DOHH2 (cell line): ENCODE results near the gene AEN.
A peak's percentile ranks its signal among the peaks of the same experiment; 100 is the strongest.

Source experiments
- H3F3A ChIP-seq: fragments of 200-600 bp; sonication (generic), shearing (Covaris generic); 2 replicates; pipeline ENCODE4 v1.6.0; 2016; ENCODE audit warnings: antibody characterized with exemption, mild to moderate bottlenecking; ENCODE audit not compliant: control insufficient read depth, insufficient read depth
- H3K27ac ChIP-seq: fragments of 200-600 bp; sonication (generic); 2 replicates; pipeline ENCODE4 v1.5.1; 2014; ENCODE audit warnings: low read depth, mild to moderate bottlenecking, low read length, moderate library complexity
- H3K27me3 ChIP-seq: fragments of 200-600 bp; sonication (generic); 2 replicates; pipeline ENCODE4 v1.6.1; 2014; ENCODE audit warnings: mild to moderate bottlenecking, low read length, mixed read lengths; ENCODE audit not compliant: control insufficient read depth
- H3K36me3 ChIP-seq: fragments of 200-600 bp; sonication (generic); 2 replicates; pipeline ENCODE4 v1.6.1; 2014; ENCODE audit warnings: mild to moderate bottlenecking, low read length, moderate library complexity, mixed read lengths; ENCODE audit not compliant: control insufficient read depth
- H3K4me1 ChIP-seq: fragments of 200-600 bp; sonication (generic); 2 replicates; pipeline ENCODE4 v1.6.1; 2014; ENCODE audit warnings: mild to moderate bottlenecking, low read length, mixed read lengths; ENCODE audit not compliant: control insufficient read depth
- H3K4me2 ChIP-seq: fragments of 200-600 bp; sonication (generic); 2 replicates; pipeline ENCODE4 v1.6.0; 2014; ENCODE audit warnings: mild to moderate bottlenecking, low read length, moderate library complexity
- H3K4me3 ChIP-seq: fragments of 200-600 bp; sonication (generic); 2 replicates; pipeline ENCODE4 v1.5.1; 2014; ENCODE audit warnings: mild to moderate bottlenecking, low read length, mixed read lengths
- H3K79me2 ChIP-seq: fragments of 200-600 bp; sonication (generic); 2 replicates; pipeline ENCODE4 v1.6.1; 2014; ENCODE audit warnings: mild to moderate bottlenecking, low read length, mixed read lengths; ENCODE audit not compliant: control insufficient read depth
- H3K9me2 ChIP-seq: fragments of 200-600 bp; sonication (generic); replicated peaks from 2 replicates; pipeline ENCODE4 v1.6.1; 2014; ENCODE audit warnings: mild to moderate bottlenecking, low read length, mixed read lengths; ENCODE audit not compliant: control insufficient read depth
- H3K9me3 ChIP-seq: fragments of 200-600 bp; sonication (generic); 2 replicates; pipeline ENCODE4 v1.6.1; 2014; ENCODE audit warnings: antibody characterized with exemption, low read length, mixed read lengths; ENCODE audit not compliant: control insufficient read depth, insufficient read depth
- H4K20me1 ChIP-seq: fragments of 200-600 bp; sonication (generic); 2 replicates; pipeline ENCODE4 v1.6.0; 2014; ENCODE audit warnings: low read depth, mild to moderate bottlenecking, antibody characterized with exemption, low read length, moderate library complexity; ENCODE audit not compliant: control insufficient read depth, insufficient read depth
- EZH2phosphoT487 ChIP-seq: fragments of 200-600 bp; sonication (generic); IDR thresholded peaks from 2 replicates; pipeline ENCODE4 v1.6.1; 2017; ENCODE audit warnings: borderline replicate concordance, mild to moderate bottlenecking, antibody characterized with exemption, low read length, moderate library complexity, mixed read lengths
- TF ChIP-seq, protein P1 (sequence below): fragments of 200-600 bp; sonication (generic); IDR thresholded peaks from one replicate; pipeline ENCODE4 v1.5.1; 2014; ENCODE audit warnings: antibody characterized with exemption, mild to moderate bottlenecking, low read depth, low read length; ENCODE audit not compliant: poor library complexity, severe bottlenecking

Gene AEN

GRCh38 chr15:88674661-88675060 is 53.5 kb downstream of the AEN start:
- peaks cover 22% of the 10 kb centered on the region for H3K27me3 ChIP-seq
- no peaks in the 10 kb centered on the region for H3K9me3 ChIP-seq
- TF ChIP-seq, protein P1, sequence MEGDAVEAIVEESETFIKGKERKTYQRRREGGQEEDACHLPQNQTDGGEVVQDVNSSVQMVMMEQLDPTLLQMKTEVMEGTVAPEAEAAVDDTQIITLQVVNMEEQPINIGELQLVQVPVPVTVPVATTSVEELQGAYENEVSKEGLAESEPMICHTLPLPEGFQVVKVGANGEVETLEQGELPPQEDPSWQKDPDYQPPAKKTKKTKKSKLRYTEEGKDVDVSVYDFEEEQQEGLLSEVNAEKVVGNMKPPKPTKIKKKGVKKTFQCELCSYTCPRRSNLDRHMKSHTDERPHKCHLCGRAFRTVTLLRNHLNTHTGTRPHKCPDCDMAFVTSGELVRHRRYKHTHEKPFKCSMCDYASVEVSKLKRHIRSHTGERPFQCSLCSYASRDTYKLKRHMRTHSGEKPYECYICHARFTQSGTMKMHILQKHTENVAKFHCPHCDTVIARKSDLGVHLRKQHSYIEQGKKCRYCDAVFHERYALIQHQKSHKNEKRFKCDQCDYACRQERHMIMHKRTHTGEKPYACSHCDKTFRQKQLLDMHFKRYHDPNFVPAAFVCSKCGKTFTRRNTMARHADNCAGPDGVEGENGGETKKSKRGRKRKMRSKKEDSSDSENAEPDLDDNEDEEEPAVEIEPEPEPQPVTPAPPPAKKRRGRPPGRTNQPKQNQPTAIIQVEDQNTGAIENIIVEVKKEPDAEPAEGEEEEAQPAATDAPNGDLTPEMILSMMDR = no peak
- no peak for TF ChIP-seq EZH2phosphoT487
- no peaks in the 10 kb centered on the region for H3K36me3 ChIP-seq
- no peaks in the 10 kb centered on the region for H3K79me2 ChIP-seq
- no peaks in the 10 kb centered on the region for H3K4me1 ChIP-seq
- no peaks in the 10 kb centered on the region for H4K20me1 ChIP-seq
- H3K4me3 ChIP-seq = no peak overlapping the region
- no peak overlapping the region for H3K27ac ChIP-seq
- no peaks in the 10 kb centered on the region for H3F3A ChIP-seq
- H3K9me2 ChIP-seq = no peaks in the 10 kb centered on the region
- H3K4me2 ChIP-seq = no peak overlapping the region

- H4K20me1 ChIP-seq = no peaks in the 10 kb centered on the region
- H3K27me3 ChIP-seq = peaks cover 13% of the 10 kb centered on the region
- H3K4me2 ChIP-seq = no peak overlapping the region
- peaks cover 12% of the 10 kb centered on the region for H3K4me1 ChIP-seq
- H3K36me3 ChIP-seq = no peaks in the 10 kb centered on the region
- H3F3A ChIP-seq = no peaks in the 10 kb centered on the region
- H3K9me2 ChIP-seq = no peaks in the 10 kb centered on the region
- no peak for TF ChIP-seq EZH2phosphoT487
- TF ChIP-seq, protein P1 = no peak
- H3K27ac ChIP-seq = no peak overlapping the region
- H3K4me3 ChIP-seq = no peak overlapping the region
- H3K79me2 ChIP-seq = no peaks in the 10 kb centered on the region
- no peaks in the 10 kb centered on the region for H3K9me3 ChIP-seq
Observed at GRCh38 chr15:88678755-88679154, 57.6 kb downstream of the AEN start.

DNA sequence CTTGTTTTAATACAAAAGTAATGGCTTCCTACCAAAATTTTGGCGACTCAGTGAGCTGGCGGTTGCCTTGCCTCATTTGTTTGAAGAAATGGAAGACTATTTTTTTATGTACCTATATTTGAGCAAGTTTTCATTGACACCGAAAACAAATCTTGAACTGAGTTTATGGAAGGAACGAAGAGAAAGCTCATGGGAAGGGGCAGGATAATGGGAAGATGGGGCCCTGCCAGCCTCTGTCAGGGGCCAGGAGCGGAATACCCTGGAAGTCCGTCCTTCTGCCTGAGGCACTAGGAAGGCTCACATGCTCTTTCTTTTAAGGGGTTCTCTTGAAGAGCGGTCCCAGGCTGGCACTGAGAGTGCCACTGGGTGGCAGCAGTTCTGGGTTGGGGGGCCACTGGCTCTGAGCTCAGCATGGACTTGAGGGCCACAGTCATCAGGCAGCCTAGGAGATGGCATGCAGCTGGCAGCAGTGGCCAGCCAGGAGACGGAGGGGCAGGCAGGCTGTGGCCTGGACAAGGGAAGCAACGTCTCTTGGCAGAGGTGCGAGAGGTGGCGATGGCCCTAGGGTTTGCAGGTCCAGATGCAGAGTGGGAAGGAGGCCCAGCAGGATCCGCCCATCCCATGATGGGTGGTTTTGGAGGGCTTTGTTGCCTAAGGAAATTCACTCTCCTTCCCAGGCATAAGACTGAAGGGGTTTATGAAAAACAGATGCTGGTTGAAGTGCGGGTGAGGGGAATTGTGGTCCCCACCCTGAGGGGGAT is 59.3 kb downstream of the AEN start:
- no peaks in the 10 kb centered on the region for H4K20me1 ChIP-seq
- H3F3A ChIP-seq = no peaks in the 10 kb centered on the region
- H3K9me2 ChIP-seq = no peaks in the 10 kb centered on the region
- H3K36me3 ChIP-seq = no peaks in the 10 kb centered on the region
- 0 out of 2 replicates have a peak, but pooled peaks cover 2% of the 10 kb centered on the region for H3K27me3 ChIP-seq
- no peaks in the 10 kb centered on the region for H3K9me3 ChIP-seq
- H3K27ac ChIP-seq = no peak overlapping the region
- TF ChIP-seq, protein P1 = peak; percentile 27
- TF ChIP-seq EZH2phosphoT487 = no peak
- H3K79me2 ChIP-seq = no peaks in the 10 kb centered on the region
- H3K4me3 ChIP-seq = no peak overlapping the region
- H3K4me1 ChIP-seq = peaks cover 18% of the 10 kb centered on the region
- H3K4me2 ChIP-seq = no peak overlapping the region
